A549 treated with AZD2906 at 1 μM for 4 hours (cell line): Measurements from ENCODE around the gene CLEC17A. TPM values are rescaled to one million over a fixed set of nuclear protein-coding genes. Genes with fewer than 3 reads are reported as not detected.

ENCODE experiments used
- total RNA-seq: library from RNA; stranded (reverse); fragments of 200-300 nt; extraction: Qiagen RNA extraction; gene quantifications from 5 replicates; pipeline ENCODE4 v1.2.3, GENCODE V29; 2022

The CLEC17A gene
- total RNA-seq = not detected in 5 replicates

GRCh38 chr19:14582894-14583340 is at the start of gene CLEC17A:
CLEC17A (plus strand) TSS chr19:14583084; CDS start chr19:14583161, 77 bp downstream.

DNA sequence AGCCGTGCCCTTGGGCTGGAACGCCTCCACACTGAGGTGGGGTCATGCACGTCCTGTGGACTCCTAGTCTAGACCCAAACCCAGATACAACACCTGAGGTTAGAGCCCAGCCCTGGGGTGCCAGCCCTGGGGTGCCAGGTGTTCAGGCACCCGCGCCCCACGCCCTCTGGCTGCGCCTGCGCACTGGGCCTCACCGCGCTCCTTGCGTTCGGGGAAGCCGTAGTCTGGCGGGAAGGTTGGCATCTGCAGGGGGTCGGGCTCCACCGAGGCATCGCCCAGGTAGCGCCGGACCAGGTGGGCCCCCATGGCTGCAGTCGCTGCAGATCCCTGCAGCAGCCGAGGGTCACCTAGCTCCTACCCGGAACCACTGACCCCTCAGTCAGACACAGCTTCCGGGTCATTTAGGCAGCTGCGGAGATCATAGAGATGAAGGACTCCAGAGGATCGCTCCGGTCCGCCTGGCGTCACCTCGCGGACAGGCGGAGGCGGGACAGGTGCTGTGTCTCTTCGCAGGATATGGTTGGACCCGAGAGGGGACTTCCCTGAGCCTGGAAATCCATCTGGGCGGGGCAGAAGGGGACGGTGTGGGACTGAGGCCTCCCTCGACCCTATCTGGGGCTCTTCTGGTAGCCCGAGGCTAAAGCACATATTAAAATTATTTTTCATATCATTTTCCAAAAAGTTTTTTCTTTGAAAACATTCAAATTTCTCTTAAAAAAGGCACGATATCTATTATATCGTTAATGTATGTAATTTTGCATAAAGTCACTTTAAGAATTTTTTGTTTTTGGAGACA is 11.0 kb upstream of the CLEC17A start, which contains the start of gene NDUFB7:
TSS of gene NDUFB7 (minus strand) at position 372 of the 796 bp plus-strand sequence. CDS start at position 306, 66 bp downstream.

Other genes starting within 250 kb of the CLEC17A start
- 78.1 to 91.7 TPM (median 86.0 TPM) in 5 replicates for gene ADGRE5, start 201.6 kb upstream of the CLEC17A start, total RNA-seq
- 115 to 136 TPM (median 125 TPM) in 5 replicates for gene DDX39A, start 163.7 kb upstream of the CLEC17A start, total RNA-seq
- gene PKN1, start 149.8 kb upstream of the CLEC17A start, total RNA-seq = 72.8 to 86.5 TPM (median 81.0 TPM) in 5 replicates
- 0.07 to 0.15 TPM (median 0.12 TPM) in 3 of 5 replicates, not detected in the others for gene PTGER1, start 107.7 kb upstream of the CLEC17A start, total RNA-seq
- gene GIPC1, start 87.0 kb upstream of the CLEC17A start, total RNA-seq = 107 to 160 TPM (median 157 TPM) in 5 replicates
- gene DNAJB1, start 64.7 kb upstream of the CLEC17A start, total RNA-seq = 184 to 242 TPM (median 215 TPM) in 5 replicates
- gene TECR, start 53.5 kb upstream of the CLEC17A start, total RNA-seq = 148 to 187 TPM (median 185 TPM) in 5 replicates
- 155 to 213 TPM (median 206 TPM) in 5 replicates for gene NDUFB7, start 11.0 kb upstream of the CLEC17A start, total RNA-seq
- not detected in 5 replicates for gene ADGRE3, start 91.8 kb downstream of the CLEC17A start, total RNA-seq
- gene ZNF333, start 107.0 kb downstream of the CLEC17A start, total RNA-seq = 2.7 to 3.4 TPM (median 3.0 TPM) in 5 replicates
- 0.51 to 1.1 TPM (median 0.66 TPM) in 5 replicates for gene ADGRE2, start 195.5 kb downstream of the CLEC17A start, total RNA-seq